Smooth muscle cell (in vitro differentiated cells): ENCODE measurements around the gene WDR81. TPM values are rescaled to one million over a fixed set of nuclear protein-coding genes. Genes with fewer than 3 reads are reported as not detected.

Source experiments
- DNase-seq: peaks from one replicate; lab custom pipeline; 2025; ENCODE audit not compliant: unreplicated experiment; lab: John Stamatoyannopoulos, UW
- H2AFZ ChIP-seq: fragments of 200-600 bp; sonication (generic); 2 replicates; pipeline ENCODE4 v1.6.0; 2016; ENCODE audit warnings: antibody characterized with exemption, low read depth, mild to moderate bottlenecking
- H3F3A ChIP-seq: fragments of 200-600 bp; sonication (generic); 2 replicates; pipeline ENCODE4 v1.6.0; 2017; ENCODE audit warnings: antibody characterized with exemption, low read depth
- H3K27ac ChIP-seq: fragments of 200-600 bp; sonication (generic); 2 replicates; pipeline ENCODE4 v1.5.1; 2016; ENCODE audit warnings: low read depth, mild to moderate bottlenecking
- H3K27me3 ChIP-seq: fragments of 200-600 bp; sonication (generic); 2 replicates; pipeline ENCODE4 v1.6.1; 2016; ENCODE audit warnings: low read depth, mild to moderate bottlenecking
- H3K36me3 ChIP-seq: fragments of 200-600 bp; sonication (generic); 2 replicates; pipeline ENCODE4 v1.5.1; 2016; ENCODE audit warnings: low read depth
- H3K4me1 ChIP-seq: fragments of 200-600 bp; sonication (generic); 2 replicates; pipeline ENCODE4 v1.5.1; 2016; ENCODE audit warnings: low read depth
- H3K4me2 ChIP-seq: fragments of 200-600 bp; sonication (generic); 2 replicates; pipeline ENCODE4 v1.6.0; 2016; ENCODE audit warnings: mild to moderate bottlenecking
- H3K4me3 ChIP-seq: fragments of 200-600 bp; sonication (generic); 2 replicates; pipeline ENCODE4 v1.5.1; 2016; ENCODE audit warnings: mild to moderate bottlenecking
- H3K79me2 ChIP-seq: fragments of 200-600 bp; sonication (generic); 2 replicates; pipeline ENCODE4 v1.6.0; 2016; ENCODE audit warnings: low read depth, mild to moderate bottlenecking
- H3K9ac ChIP-seq: fragments of 200-600 bp; sonication (generic); 2 replicates; pipeline ENCODE4 v1.6.0; 2016; ENCODE audit warnings: low read depth
- H3K9me3 ChIP-seq: fragments of 200-600 bp; sonication (generic); replicated peaks from 2 replicates; pipeline ENCODE4 v1.5.1; 2016; ENCODE audit warnings: low read depth
- H4K20me1 ChIP-seq: fragments of 200-600 bp; sonication (generic); 2 replicates; pipeline ENCODE4 v1.6.0; 2016; ENCODE audit warnings: low read depth
- WGBS: methylation state at CpG from one replicate; pipeline ENCODE4 v1.1.7; 2016; ENCODE audit warnings: low lambda C conversion rate; 5-methylcytosine and 5-hydroxymethylcytosine counted together
- polyA plus RNA-seq: library from polyadenylated mRNA; unstranded; fragments of >200 nt; fragmentation: Nextera tagmentation; extraction: Ambion mirVana; gene quantifications from 2 replicates; pipeline ENCODE4 v1.2.1, GENCODE V29; 2016
- total RNA-seq: library from RNA; depleted of rRNA; stranded (reverse); fragments of >200 nt; gene quantifications from 2 replicates; pipeline ENCODE4 v1.2.3, GENCODE V29; 2014
- TF ChIP-seq, protein P1 (sequence below): fragments of 200-600 bp; sonication (generic); IDR thresholded peaks from 2 replicates; pipeline ENCODE4 v1.5.1; 2017; ENCODE audit warnings: borderline replicate concordance, mild to moderate bottlenecking, antibody characterized with exemption; ENCODE audit not compliant: insufficient read depth, poor library complexity, severe bottlenecking

Gene WDR81
- total and polyA plus RNA-seq, 2 experiments from 2014 or later = 5.6 to 9.7 TPM

DNA sequence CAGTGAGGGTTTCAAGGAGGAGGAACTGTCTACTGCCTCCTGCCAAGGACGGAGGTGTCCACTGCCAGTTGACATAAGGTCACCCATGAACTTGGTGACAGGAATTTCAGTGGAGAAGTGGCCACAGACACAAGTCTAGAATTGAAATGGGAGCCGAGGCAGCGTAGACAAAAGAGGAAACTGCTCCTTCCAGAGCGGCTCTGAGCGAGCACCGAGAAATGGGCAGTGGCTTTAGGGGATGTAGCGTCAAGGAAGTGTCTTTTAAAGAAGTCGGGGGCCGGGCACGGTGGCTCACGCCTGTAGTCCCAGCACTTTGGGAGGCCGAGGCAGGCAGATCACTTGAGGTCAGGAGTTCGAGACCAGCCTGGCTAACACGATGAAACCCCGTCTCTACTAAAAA is 34.3 kb downstream of the WDR81 start:
- H3K36me3 ChIP-seq = no peaks in the 10 kb centered on the region
- H3K4me3 ChIP-seq = no peak overlapping the region
- TF ChIP-seq, protein P1, sequence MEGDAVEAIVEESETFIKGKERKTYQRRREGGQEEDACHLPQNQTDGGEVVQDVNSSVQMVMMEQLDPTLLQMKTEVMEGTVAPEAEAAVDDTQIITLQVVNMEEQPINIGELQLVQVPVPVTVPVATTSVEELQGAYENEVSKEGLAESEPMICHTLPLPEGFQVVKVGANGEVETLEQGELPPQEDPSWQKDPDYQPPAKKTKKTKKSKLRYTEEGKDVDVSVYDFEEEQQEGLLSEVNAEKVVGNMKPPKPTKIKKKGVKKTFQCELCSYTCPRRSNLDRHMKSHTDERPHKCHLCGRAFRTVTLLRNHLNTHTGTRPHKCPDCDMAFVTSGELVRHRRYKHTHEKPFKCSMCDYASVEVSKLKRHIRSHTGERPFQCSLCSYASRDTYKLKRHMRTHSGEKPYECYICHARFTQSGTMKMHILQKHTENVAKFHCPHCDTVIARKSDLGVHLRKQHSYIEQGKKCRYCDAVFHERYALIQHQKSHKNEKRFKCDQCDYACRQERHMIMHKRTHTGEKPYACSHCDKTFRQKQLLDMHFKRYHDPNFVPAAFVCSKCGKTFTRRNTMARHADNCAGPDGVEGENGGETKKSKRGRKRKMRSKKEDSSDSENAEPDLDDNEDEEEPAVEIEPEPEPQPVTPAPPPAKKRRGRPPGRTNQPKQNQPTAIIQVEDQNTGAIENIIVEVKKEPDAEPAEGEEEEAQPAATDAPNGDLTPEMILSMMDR = no peak
- H3K27me3 ChIP-seq = no peaks in the 10 kb centered on the region
- no peak overlapping the region for H2AFZ ChIP-seq
- DNase-seq = no peak
- WGBS = 94% methylated on average over 15 of the region's 15 CpGs
- H3K79me2 ChIP-seq = no peaks in the 10 kb centered on the region
- H4K20me1 ChIP-seq = no peaks in the 10 kb centered on the region
- no peak overlapping the region for H3K27ac ChIP-seq
- no peaks in the 10 kb centered on the region for H3K9me3 ChIP-seq
- H3K4me2 ChIP-seq = no peak overlapping the region
- H3K4me1 ChIP-seq = peaks cover 16% of the 10 kb centered on the region
- H3F3A ChIP-seq = peaks cover 8% of the 10 kb centered on the region
- no peak overlapping the region for H3K9ac ChIP-seq

DNA sequence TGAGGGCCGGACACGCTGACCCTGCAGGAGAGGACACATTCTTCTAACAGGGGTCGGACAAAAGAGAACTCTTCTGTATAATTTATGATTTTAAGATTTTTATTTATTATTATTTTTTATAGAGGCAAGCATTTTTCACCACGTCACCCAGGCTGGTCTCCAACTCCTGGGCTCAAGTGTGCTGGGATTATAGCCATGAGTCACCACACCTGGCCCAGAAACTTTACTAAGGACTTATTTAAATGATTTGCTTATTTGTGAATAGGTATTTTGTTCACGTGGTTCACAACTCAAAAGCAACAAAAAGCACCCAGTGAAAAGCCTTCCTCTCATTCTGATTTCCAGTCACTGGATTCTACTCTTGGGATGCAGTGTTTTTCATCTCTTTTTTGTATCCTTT is 35.0 kb downstream of the WDR81 start:
- Histone ChIP-seq H3K36me3 (no peaks in the 10 kb centered on the region), H2AFZ (no peak overlapping the region), H3F3A (peaks cover 8% of the 10 kb centered on the region), H3K4me1 (peaks cover 18% of the 10 kb centered on the region), H3K27me3 (no peaks in the 10 kb centered on the region), H3K4me3 (no peak overlapping the region), H3K79me2 (no peaks in the 10 kb centered on the region), H3K4me2 (no peak overlapping the region), H3K9ac (no peak overlapping the region), H3K9me3 (no peaks in the 10 kb centered on the region), H4K20me1 (no peaks in the 10 kb centered on the region), H3K27ac (no peak overlapping the region)
- DNase-seq = no peak
- TF ChIP-seq, protein P1 = no peak
- WGBS = 86% methylated on average over 5 of the region's 5 CpGs

DNA sequence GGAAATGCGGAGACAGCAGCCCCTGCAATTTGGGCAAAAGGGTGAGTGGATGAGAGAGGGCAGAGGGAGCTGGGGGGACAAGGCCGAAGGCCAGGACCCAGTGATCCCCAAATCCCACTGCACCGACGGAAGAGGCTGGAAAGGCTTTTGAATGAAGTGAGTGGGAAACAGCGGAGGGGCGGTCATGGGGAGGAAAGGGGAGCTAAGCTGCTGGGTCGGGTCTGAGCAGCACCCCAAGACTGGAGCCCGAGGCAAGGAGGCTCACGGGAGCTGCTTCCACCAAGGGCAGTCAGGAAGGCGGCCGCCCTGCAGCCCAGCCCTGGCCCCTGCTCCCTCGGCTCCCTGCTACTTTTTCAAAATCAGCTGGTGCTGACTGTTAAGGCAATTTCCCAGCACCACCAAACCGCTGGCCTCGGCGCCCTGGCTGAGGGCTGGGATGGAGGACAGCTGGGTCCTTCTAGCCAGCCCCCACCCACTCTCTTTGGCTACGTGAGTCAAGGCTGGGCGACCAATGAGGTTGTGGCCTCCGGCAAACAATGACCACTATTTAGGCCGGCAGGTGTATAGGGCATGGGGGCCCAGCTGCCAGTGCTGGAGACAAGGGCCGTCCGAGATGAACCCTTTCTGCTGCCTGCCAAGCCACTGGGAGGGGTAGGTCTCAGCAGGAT is 37.9 kb downstream of the WDR81 start:
- H3K4me1 ChIP-seq = peaks cover 18% of the 10 kb centered on the region
- peak overlapping the region; percentile 84 for H3K27ac ChIP-seq
- no peaks in the 10 kb centered on the region for H3K79me2 ChIP-seq
- H3K36me3 ChIP-seq = no peaks in the 10 kb centered on the region
- H3K27me3 ChIP-seq = no peaks in the 10 kb centered on the region
- H3K4me3 ChIP-seq = peak overlapping the region; percentile 52
- H3K9ac ChIP-seq = peak overlapping the region; percentile 84
- 49% methylated on average over 19 of the region's 21 CpGs for WGBS
- H3K9me3 ChIP-seq = no peaks in the 10 kb centered on the region
- H2AFZ ChIP-seq = no peak overlapping the region
- no peak for DNase-seq
- peaks cover 8% of the 10 kb centered on the region for H3F3A ChIP-seq
- H3K4me2 ChIP-seq = peak overlapping the region; percentile 82
- TF ChIP-seq, protein P1 = no peak
- H4K20me1 ChIP-seq = no peaks in the 10 kb centered on the region
